NCI-H1105 (cell line): Measurements from ENCODE around the gene EFCAB6.
"Not testable (repeated sequence)": the region's sequence is repeated elsewhere in the genome, so short reads cannot be mapped to it uniquely, and the experiment has no call there.

Experiments used
- DNase-seq: peaks from one replicate; lab custom pipeline; 2025; lab: John Stamatoyannopoulos, UW

The EFCAB6 gene

DNA sequence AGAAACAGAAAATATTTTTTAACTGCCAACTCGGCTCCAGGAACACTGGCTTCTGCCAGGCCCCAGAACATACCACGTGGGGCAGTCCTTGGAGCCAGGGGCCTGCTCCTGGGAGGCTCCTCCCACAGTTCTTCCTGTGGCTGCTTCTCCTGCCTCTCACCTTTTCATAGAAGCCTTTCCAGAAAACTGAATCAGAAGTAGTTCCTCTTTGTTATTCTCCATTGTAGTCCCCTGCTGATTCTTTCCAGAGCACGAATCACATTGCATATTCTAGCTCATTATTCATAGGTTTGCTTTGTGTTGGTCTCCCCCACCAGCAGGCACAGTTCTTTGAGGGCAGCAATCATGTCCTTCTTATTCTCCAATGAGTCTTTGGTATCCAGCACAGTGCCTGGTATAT, 106.0 kb downstream of the EFCAB6 start:
- no peak for DNase-seq

DNA sequence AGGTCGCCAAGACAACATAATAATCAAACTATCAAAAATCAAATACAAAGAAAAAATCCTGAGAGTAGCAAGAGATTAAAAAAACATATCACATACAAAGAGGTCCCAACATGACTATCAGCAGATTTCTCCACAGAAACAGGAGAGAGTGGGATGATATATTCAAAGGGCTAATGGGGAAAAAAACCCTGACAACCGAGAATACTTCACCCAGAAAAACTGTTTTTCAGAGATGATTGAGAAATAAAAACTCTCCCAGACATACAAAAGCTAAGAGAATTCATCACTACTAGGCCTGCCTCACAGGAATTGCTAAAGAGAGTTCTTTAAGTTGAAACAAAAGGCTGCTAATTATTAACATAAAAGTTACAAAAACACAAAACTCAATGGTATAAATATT, 108.1 kb downstream of the EFCAB6 start:
- DNase-seq = no peak

DNA sequence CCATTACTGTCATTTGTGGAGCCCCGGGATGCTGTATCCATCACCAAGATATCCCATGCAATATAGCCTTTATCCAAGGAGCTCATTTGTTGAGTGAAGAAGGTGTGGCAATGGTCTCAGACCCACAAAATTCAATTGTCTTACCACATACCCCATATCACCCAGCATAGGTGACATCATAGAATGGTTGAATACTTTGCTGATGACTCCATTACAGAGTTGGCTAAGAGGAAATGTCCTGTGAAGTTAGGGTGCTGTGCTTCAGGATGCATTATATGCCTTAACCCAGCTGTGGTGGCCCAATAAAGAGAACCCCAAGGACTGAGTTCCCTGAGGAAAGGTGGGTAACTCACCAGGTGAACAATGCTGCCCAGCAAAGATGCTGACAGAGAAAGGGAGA, 113.7 kb downstream of the EFCAB6 start:
- DNase-seq = no peak

DNA sequence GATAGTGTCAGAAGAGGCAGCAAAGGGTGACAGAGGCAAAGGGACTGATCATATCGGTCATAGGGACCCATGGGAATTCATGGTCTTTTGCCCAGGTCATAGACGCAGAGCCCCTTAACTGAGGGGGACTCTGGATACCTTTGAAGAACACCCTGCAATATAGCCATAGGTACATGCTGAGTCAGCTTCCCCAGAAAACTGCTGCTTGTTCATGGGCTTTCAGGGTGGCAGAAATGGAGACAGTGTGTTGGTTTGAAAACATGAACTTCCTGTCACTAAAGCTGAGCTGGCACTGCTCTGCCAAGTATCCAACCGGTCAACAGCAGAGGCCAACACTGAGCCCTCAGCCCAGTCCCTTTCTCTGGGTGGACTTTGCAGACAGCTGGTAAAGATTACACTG, 114.2 kb downstream of the EFCAB6 start:
- DNase-seq = no peak

DNA sequence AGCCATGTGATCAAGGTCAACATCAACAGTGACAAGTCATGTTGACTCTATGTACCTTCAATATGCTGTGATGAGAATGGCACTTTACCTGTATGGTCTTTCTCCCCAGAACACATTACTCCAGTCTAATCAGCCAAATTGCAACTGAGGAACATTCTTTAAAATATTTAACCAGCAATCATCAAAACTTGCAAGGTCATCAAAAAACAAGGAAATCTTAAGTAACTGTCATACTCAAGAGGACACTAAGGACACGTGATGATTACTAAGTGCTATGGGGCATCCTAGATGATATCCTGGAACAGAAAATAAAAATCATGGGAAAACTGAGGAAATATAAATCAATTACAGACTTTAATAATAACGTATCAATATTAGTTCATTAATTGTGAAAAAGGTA, 118.9 kb downstream of the EFCAB6 start:
- DNase-seq = no peak

DNA sequence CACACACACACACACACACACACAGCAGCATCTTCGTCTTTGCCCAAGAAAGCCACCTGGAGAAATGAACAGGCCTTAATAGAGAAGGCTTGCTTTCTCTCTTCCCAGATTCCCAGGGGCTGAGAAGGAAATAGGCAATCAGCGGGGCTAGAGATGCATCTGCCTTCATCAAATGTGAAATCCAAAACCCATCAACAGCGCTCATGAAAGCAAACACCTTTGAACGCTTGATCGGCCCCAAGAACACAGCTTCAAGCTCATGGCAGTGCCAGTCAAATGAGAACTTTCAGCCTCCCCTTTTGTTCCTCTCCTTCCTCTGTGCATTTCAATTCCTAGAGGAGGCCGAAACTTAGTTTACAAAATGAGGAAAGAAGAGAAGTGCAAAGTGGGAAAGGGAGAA, 122.7 kb downstream of the EFCAB6 start:
- DNase-seq = no peak

DNA sequence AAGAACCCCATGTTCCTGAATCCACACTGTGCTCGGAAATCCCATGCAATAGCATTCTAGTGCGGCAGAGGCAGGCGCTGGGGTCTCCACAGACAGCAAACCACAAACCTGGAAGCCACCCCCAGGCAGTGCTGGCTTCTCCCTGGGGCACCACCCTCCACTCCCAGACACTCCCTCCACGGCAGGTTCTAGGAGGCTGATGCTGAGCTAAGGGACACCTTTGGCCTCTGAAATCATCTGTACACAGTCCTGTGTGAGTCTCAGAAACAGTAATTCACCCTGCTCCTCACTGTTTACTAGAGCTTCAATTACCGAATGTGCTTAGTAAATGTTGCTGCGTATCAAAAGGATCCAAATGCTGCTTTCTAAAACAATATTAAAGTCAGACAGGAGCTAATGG, 129.3 kb downstream of the EFCAB6 start:
- DNase-seq = no peak

DNA sequence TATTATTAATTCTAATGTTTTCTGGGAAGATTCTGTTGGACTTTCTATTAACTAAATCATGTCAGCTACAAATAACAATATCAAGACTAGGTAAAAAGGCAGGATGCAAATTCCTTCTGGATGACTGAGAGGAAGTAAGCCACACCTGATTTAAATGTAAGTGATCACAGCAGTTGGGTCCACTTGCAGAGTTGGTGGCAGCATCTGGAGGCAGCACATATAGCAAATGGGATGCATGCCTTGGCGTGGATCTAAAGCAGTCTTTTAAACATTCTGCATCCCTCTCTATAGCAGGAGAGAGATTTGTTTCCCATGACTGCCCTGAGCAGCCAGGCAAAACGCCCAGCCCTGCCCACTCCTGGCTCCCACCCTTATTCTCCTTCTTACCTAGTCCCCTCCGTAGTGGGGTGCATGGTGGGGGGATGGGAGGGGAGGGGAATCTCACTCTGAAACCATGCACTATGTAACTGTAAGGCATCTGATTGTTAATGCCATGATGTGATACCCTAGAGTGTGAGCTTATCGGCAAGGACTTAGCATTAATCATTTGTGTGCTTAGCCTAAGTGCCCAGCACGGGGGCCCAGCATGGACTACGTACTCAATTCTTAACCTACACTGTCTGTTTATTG, 130.3 kb downstream of the EFCAB6 start:
- no peak for DNase-seq

DNA sequence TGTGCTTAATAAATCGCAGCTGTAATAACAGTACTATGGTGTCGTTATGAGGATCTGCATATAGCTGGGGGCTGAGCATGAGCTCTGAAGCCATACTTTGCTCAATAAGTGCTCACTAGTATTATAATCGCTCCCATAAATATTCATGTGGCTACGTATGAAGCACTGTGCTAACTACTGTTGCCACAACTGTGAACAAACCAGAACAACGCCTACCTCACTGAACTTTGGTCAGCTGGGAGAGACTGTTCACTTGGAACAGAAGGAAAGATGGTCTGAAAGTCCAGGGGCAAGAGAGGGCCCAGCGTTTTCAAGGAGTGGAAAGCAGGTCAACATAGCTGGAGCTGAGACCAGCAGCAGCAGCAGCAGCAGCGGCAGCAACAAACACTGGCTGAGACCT, 141.6 kb downstream of the EFCAB6 start:
- DNase-seq = no peak

DNA sequence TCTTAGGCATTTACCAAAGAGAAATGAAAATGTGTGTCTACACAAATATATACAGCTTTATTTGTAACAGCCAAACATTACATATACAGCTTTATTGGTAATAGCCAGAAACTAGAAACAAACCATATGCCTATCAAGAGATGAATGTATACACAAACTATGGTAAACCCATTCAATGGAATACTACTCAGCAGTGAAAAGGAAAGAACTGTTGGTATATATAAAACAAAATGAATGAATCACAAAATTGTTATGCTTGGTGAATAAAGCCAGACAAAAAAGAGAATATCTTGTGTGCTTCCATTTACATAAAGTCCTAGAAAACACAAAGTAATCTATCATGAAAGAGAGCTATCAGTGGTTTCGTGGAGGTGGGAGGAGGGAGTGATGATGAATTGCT, 142.9 kb downstream of the EFCAB6 start:
- DNase-seq = no peak

GRCh38 chr22:43667656-43668055, 144.4 kb downstream of the EFCAB6 start:
- no peak for DNase-seq

DNA sequence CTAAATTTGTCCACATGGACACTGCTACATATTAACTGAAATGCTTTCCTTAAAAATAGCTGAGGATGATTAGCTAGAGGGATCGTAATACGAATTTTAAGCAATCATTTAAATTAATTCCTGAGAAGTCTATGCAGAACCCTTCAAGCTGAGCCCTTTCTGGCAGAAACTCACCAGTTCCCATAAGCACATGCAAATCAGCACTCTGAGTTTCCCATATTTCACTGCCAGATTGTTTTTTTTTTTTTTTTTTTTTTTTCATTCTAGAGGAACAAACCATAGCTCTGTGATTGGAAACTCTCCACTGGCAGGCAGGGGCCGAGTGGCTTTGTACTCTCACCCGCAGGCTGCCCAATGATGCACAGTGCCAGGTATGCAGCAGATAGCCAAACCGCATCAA, 145.6 kb downstream of the EFCAB6 start:
- DNase-seq = no peak

DNA sequence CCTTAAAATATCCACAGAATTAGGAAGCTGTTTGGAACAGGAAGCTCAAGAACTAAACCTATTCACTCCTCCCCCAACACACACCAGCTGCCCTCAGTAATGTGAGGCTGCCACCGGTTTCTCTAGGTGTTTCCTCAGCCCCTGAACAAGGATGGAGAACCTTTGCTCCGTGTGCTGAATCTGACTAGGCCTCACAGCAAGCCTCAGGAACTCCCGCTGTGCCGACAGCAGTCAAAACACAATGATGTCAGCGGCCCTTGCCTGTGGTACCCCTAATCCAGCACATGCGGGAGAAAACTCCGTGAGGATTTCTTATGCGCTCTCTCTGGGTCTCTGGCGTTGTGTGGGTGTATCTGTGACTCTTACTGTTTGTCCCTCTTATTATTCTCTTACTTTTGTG, 153.3 kb downstream of the EFCAB6 start:
- no peak for DNase-seq

DNA sequence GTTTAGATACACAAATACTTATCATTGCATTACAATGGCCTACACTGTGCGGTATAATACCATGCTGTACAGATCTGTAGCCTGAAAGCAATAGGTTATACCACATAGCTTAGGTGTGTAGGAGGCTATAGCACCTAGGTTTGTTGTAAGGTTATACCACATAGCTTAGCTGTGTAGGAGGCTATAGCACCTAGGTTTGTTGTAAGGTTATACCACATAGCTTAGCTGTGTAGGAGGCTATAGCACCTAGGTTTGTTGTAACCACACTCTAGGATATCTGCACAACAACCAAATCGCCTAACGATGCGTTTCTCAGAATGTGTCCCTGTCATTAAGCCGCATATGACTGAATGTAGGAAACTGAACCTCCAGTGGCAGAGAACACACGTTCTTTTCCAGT, 155.5 kb downstream of the EFCAB6 start:
- DNase-seq = not testable (repeated sequence)

- no peak for DNase-seq
Measured at GRCh38 chr22:43654271-43654670, 157.8 kb downstream of the EFCAB6 start.

- no peak for DNase-seq
Measured at GRCh38 chr22:43652845-43653244, 159.3 kb downstream of the EFCAB6 start.

- no peak for DNase-seq
Measured at GRCh38 chr22:43643387-43643786, 168.7 kb downstream of the EFCAB6 start.

DNA sequence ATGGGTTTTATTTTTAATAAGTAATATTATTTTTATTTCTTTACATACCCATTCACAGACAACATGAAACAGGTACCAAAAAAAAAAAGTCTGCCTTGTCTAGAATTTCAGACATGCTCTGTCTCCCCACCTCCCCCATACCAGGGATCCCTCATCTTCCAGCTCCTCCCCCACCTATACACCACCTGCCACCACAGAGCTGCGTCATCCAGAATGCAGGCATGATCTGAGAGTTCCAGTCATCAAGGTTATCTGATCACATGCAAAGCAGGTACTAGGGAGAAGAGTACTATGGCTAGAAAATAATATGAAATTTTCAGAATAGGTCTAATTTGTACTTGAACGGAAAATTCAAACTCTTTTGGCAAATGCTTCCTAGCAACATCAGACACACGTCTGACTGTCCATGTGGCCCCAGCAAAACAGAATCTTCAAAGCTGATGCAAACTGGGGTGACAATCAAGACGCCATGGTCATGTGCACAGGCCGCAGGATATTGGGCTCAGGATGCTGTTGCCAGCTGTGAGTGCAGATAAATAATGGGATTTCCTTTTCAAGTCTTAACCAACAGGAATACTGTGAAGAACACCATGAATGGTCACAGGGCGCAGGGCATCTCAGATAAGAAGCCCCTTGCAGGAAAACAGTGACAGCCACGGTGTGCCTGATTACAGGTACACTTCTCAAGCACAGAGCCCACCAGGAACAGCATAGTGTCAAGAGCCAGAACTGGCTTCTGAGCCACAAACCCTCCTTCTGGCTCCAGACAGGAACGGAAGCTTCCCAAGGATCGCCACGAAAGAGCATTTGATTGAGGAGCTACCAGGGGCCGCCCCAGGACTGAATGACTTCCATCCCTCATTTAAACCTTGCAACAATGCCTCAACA, 169.5 kb downstream of the EFCAB6 start:
- DNase-seq = no peak

DNA sequence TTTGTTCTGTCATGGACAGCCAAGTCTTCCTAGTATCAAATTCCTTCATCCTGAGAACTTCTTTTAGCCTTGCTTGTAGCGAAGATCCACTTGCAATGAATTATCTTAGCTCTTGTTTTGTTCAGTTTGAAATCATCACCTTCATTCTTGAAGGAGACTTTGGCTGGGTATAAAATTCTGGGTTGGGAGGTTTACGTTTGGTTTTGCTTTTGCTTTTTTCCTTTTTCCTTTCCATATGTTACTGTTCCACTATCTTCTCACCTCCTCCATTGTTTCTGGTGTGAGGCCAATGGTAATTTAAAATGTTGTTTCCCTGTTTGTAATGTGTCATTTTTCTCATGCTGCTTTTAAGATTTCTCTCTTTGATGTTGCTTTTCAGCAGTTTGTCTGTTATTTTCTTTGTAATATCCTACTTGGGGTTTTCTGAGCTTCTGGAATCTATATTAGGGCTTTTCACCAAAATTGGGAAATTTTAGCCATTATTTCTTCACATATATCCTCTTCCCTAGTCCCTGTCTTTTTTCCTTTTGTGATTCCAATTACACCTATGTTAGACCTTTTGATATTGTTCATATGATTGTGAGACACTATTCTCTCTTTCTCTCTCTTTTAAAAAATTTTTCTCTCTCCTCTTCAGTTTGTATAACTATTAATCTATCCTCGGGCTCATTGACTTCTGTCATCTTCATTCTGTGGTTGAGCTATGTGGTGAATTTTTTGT, 172.7 kb downstream of the EFCAB6 start:
- no peak for DNase-seq

DNA sequence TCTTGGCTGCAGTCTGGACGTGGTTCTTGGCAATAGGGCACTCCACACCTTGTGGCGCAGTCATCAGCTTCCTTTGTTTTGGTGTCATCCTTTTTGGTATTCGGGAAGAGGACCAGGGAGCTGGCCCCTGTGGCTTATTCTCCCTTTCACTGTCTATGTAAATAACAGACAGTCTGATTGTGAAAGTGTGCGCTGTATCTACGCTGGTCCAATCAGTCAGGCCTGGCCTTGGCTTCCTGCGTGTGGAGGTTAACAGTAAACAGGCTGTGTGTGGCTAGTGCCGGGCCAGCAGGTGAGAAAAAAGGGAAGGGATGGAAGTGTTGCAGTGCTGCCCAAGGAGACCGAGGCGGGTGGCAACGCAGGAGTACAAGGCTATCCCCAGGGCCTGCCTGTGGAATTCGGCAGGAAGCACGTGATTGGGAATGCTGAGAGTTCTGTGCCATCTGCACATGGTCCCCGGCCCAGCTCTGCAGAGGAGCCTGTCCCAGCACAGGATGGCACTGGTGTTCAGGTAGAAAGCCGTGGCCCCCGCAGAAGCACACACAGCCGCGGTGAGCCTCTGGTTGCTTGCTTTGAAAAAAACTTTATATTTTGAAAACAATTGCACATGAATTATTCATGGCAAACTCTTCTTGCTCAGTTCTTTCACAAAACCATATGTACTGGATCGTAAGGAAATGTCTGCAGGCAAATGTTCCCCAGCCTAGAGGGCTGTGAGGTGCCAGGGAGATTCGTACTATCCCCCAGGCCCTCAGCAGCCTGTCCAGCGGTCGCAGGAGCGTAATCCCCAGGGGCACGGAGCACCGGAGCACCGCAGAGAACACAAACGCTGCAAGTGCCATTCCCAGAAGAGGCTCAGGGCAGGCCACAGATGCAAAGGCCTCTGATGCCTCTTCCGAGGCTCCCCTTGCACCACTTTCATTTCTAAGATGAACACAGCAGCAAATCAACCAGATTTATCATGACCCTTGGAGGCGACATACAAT, 174.5 kb downstream of the EFCAB6 start:
- no peak for DNase-seq

- DNase-seq = no peak
Measured at GRCh38 chr22:43636086-43636485, 176.0 kb downstream of the EFCAB6 start.

DNA sequence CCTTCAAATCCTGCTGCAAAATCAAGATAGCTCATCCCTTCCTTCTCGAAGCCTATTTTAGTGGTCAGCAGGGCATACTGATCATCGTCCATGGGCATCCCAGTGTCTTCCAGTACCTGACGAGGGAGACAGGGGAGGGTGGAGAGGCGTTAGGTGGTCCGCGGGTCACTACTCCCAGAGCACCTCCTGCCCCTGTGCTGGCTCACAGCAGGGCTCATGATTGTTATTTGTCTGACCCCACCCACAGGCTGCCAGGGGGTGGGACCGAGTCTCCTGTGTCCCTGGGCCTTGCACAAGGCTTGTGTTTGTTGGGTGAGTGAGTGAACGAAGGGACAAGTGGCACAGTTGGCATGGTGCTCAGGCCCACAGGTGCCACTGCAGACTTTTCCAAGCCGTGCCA, 177.0 kb downstream of the EFCAB6 start:
- DNase-seq = no peak
